GM12801 (cell line): Measurements from ENCODE around the gene IGFL4.

Experiments used
- CTCF ChIP-seq: IDR thresholded peaks from one replicate; pipeline ENCODE4 v1.5.1; 2011; ENCODE audit warnings: control low read depth; ENCODE audit not compliant: insufficient read length; ENCODE audit errors: extremely low read depth

IGFL4 gene

DNA sequence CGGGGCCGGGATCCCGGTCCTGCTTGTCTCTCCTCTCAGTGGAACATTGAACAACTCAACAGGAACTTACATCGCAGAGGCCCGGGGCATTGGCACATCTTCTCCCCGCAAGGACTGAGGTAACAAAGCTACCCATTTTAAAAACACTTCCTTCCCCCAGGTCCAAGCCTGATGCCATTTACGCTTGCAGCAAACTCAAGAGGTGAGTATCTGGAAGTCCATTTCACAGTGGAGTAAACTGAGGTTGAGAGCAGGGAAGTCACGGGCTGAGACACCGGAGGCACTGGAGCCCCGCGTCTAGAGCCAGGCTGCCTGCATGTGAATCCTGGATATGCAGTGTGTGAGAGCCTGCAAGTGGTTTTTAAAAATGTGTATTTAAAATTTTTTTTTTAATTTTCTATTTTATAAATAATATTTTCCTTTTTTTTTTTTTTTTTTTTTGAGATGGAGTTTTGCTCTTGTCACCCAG, 17.5 kb downstream of the IGFL4 start:
- TF ChIP-seq CTCF: no peak

- no peak for TF ChIP-seq CTCF
These were observed 18.1 kb downstream of the IGFL4 start, which contains the start of gene PGLYRP1 for GRCh38 chr19:46022431-46023310. PGLYRP1 (minus strand) TSS chr19:46023053; CDS start chr19:46023021, 32 bp downstream.

GRCh38 chr19:46022061-46022430, 18.8 kb downstream of the IGFL4 start:
- no peak for TF ChIP-seq CTCF

GRCh38 chr19:46021531-46022041, 19.2 kb downstream of the IGFL4 start:
- no peak for TF ChIP-seq CTCF

DNA sequence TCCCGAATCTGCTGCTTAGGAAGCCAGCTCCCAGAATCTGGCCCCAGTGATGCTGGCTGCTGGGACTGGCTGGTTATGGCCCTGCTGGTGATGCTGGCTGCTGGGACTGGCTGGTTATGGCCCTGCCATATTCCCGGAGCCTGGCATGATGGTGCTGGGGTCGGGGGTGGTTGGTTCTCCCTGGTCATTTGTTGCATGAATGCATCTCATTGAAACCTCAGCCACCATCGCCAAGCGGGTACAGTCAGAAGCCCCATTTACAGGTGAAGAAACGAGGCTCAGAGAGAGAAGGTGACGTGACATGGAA, 20.0 kb downstream of the IGFL4 start:
- no peak for TF ChIP-seq CTCF

- TF ChIP-seq CTCF: no peak
These were observed 21.5 kb downstream of the IGFL4 start for GRCh38 chr19:46019270-46019669.

- TF ChIP-seq CTCF: no peak
These were observed 22.0 kb downstream of the IGFL4 start for GRCh38 chr19:46018729-46019251.
